ENCODE data around the gene GDA.

DNA sequence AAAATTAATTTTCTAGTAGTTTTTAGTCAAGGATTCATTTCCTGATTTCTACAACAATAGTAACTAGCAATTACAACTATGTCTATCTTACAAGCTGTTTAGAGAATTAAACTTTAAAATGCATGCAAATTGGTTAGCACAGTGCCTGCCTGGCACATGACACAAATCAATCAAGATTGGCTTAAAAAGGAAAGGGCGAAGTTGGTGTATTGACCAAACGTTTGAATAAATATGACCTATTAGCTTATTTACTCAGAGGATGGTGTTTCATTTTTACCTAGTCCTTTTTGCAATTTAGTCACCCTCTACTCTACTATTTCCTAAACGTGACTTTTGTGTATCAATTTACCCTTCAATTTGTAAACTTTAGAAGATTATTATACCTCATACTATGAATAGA is 83.5 kb downstream of the GDA start:
- TF ChIP-seq POLR2AphosphoS5 (IDR thresholded peaks at IDR 0.05; ENCODE audit: low read depth, low read length), result no peak
- TF ChIP-seq, protein P1, sequence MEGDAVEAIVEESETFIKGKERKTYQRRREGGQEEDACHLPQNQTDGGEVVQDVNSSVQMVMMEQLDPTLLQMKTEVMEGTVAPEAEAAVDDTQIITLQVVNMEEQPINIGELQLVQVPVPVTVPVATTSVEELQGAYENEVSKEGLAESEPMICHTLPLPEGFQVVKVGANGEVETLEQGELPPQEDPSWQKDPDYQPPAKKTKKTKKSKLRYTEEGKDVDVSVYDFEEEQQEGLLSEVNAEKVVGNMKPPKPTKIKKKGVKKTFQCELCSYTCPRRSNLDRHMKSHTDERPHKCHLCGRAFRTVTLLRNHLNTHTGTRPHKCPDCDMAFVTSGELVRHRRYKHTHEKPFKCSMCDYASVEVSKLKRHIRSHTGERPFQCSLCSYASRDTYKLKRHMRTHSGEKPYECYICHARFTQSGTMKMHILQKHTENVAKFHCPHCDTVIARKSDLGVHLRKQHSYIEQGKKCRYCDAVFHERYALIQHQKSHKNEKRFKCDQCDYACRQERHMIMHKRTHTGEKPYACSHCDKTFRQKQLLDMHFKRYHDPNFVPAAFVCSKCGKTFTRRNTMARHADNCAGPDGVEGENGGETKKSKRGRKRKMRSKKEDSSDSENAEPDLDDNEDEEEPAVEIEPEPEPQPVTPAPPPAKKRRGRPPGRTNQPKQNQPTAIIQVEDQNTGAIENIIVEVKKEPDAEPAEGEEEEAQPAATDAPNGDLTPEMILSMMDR (IDR thresholded peaks at IDR 0.05 in 2 of 3, conservative IDR thresholded peaks at IDR 0.05 in 1 of 3; ENCODE audit: borderline replicate concordance in 1 of 3, insufficient read depth in 1 of 3, low read depth in 2 of 3, low read length in 2 of 3), result no peak
